Fibroblast of skin of left biceps (primary cell): Measurements from ENCODE around the gene AIP.
"Not testable (repeated sequence)": the region's sequence is repeated elsewhere in the genome, so short reads cannot be mapped to it uniquely, and the experiment has no call there.

Source experiments
- DNase-seq, 2 experiments: peaks; one replicate each; pipeline ENCODE4 v3.0.0-alpha.2; 2013; ENCODE audit warnings: low read depth in 2 of 2

The AIP gene

DNA sequence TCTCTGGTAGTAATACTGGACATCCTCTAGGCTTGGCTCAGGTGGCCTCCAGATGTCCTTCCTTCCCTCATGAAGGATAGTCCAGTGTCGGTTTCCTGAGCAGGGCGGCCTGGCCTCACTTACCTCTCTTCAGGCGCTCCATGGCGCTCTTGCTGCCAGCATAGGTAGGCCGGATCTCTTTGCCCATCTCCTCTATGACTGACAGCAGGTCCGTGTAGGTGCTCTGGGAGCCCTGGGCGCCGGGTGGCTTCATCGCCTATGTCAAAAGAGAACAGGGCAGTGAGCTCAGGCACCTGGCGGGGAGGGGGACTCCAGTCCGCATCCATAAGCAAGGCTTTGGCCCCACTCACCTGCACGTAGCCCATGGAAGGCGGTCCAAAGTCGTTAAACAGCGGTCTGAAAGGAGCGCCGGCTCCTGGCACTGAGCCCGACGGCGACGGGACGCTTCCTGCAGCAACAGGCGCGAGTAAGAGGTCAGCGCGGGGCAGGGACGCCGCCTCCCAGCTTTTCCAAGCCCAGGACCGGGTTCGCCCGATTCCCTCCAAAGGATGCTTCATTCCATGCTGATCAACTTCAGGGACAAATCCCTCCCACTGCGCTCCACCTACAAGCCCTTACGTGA is 24.5 kb downstream of the AIP start:
- DNase-seq = peak; percentile 15 to 18

DNA sequence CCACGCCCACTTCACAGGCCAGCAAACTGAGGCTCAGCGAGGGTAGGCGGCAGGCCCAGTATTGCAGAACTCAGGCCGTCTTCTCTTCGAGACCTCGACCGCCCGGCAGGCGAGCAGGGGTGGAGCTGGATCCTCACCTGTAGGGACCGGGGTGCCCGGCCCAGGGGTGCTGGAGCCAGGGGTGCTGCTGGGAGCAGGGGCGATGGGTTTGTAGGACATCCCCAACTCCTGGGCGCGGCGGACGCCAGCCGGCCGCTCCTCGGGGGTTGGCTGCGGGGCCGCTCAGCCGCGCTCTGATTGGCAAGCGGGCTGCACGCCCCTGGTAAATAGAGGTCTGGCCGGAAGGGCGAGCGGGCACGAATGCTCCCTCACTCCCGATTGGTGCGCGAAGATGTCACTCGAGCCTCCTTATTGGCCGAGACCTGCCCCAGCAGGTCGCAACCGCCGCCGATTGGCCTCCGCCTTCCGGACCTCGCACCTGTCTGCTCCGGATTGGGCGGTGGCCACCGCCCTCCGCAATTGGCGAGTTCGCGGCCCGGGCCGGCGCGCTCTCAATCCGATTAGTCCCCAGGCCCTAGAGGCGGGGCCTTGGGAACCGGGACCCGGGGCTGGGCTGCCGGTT is 25.1 kb downstream of the AIP start, which contains the start of gene CDK2AP2:
Gene CDK2AP2 (minus strand): TSS at position 299 of the 622 bp plus-strand sequence. CDS start 80 bp downstream, at position 219.
- peak; percentile 99 for DNase-seq

- DNase-seq = peak; percentile 88 to 90
Measured at GRCh38 chr11:67508486-67509121, 25.8 kb downstream of the AIP start.

- no peak for DNase-seq
Measured at GRCh38 chr11:67510023-67510345, 27.2 kb downstream of the AIP start.

DNA sequence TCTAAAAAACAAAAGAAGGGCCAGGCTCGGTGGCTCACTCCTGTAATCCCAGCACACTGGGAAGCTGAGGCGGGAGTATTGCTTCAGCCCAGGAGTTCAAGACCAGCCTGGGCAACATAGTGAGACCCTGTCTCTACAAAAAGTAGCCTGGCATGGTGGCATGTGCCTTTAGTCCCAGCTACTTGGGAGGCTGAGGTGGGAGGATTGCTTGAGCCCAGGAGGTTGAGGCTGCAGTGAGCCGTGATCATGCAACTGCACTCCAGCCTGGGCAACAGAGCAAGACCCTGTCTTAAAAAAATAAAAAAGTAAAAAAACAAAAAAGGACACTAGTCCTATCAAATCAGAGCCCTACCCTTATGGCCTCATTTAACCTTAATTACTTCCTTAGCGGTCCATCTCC is 28.7 kb downstream of the AIP start:
- DNase-seq = not testable (repeated sequence)

DNA sequence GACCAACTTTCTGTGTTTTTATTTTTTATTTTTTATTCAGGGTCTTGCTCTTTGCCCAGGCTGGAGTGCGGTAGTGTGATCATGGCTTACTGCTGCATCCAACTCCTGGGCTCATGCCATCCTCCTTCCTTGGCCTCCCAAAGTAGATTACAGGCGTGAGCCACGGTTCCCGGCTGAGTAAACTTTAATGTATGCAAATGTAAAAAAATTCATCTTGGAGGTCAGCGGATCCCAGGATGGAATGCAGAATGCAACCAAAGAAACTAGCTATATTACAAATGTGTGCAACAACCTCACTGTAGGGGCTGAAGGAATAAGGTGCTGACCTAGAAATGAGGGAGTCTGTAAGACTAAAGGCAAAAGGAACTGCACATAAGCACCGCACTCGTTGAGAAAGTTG is 31.3 kb downstream of the AIP start:
- no peak for DNase-seq

DNA sequence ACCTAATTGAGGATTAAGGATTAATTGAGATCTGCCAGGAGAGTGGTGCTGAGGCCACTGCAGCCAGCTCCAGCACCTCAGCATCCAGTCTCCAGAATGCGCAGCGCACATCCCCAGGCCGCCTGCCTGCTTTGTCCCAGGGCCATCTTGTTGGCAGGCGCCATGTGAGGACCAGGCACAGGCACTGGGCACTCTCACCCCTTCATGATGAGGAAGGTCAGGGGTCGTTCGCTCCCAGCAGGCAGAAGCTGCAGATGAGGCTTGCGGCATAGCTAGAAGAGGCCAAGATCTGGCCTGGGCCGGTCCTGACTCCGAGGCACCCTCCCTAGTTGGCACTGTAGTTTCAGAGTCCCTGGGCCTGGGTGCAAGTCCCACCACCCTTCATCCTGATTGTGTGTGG is 34.0 kb downstream of the AIP start:
- no peak for DNase-seq

GRCh38 chr11:67517784-67518552 is 35.1 kb downstream of the AIP start:
- DNase-seq = no peak

DNA sequence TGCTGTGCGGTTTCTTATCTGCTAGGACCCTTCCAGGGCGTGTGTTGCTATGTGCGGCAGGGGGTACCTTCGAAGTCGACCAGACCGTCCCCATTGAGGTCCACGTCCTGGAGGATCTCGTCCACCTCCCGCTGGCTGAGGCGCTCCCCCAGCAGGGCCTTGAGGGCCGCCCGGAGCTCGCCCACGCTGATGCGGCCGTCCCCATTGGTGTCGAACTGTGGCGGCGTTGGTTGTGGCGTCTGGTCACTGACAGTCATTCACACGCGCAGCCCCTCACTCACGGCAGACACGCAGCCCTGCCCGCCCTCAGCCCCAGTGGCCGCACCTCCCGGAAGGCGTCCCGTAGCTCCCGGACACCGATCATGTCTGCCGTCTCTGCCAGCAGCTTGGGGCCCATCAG is 36.9 kb downstream of the AIP start:
- DNase-seq = no peak

GRCh38 chr11:67520856-67521824 is 38.3 kb downstream of the AIP start:
- DNase-seq = no peak

- DNase-seq = no peak
Measured at GRCh38 chr11:67521924-67522323, 39.1 kb downstream of the AIP start.

DNA sequence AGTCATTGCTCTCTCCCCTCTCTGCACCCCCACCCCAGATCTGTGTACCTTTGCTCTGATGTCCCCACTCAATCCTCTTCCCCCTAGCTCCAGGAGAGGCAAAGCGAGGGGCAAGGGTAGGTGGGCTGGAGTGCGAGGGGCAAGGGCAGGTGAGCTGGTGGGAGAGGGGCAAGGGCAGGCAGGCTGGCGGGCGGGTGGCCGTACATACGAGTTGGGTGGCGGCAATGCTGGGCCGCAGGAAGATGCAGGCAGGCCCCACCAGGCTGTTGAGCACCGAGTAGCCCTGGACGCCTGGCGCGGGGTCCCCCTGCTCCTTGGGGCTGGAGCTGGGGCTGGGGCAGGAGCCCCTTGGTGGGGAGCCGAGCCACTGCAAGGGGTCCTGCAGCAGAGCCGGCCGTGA is 39.5 kb downstream of the AIP start:
- DNase-seq = no peak

- no peak for DNase-seq
Measured at GRCh38 chr11:67522844-67523555, 40.2 kb downstream of the AIP start, which contains the start of gene CABP2. Gene CABP2, minus strand, starts transcription at chr11:67523446. Its CDS starts 120 bp downstream, at chr11:67523326.

GRCh38 chr11:67523556-67524479 is 41.0 kb downstream of the AIP start:
- no peak for DNase-seq

DNA sequence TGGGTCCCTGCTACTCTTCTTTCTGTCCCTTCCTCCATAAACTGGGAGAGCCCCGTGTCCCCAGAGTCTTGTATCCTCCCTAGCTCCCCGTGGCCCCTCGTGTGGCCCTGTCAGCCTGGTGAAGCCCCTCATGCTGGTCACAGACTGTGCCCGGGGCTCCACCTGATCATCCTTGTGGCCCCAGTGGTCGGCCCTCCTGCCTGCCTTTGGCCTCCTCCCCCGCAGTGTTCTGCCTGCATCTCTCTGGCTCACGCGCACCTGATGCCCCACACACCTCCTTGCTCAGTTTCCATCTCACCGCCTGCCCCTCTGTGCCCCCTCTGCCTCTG is 41.6 kb downstream of the AIP start:
- DNase-seq = no peak

DNA sequence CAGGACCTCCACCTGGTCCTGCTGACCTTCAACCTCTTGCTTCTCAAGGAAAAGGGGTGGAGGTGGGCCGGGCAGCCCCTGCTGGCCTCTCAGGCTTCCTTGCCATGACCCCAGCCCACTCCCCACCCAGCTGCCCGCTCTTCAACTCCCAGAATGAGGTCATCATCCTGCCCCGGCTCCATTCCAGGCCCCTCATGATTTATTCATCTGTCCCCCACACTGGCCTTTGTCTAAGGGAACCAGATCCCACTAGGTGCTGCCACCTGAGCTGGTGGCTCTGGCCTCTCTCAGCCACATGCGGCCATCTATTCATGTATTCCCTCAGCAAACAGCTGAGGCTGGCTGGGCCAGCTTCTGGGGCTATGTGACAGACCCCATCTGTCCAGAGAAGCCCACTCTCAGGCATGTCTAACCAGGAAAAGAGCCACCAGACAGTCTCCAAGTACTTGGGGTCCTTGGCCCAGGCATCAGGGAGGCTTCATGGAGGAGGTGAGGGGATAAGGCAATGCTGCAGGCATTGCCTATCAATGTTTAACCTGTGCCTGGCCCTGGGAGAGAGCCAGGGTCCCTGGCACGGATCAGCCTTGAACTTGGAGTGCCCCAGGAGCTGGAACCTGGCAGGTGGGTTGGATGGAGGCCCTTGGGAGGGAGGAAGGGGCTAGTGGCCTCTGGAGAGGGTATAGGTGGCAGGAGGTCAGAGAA is 42.6 kb downstream of the AIP start:
- no peak for DNase-seq

GRCh38 chr11:67528376-67528775 is 45.5 kb downstream of the AIP start:
- DNase-seq = no peak

DNA sequence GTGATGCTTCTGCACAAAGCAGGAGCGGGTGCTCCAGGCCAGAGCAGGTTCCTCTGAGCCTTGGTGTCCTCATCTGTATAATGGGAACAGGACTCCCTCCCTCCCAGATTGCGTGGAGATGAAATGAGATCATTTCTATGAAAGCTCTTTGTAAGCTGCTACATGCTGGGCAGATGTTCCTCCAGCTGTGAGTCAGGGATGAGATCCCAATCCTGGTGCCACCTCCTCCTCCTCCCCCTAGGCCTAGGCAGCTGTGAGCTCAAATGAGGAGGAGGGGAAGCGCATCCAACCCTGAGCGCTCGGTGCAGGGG is 47.4 kb downstream of the AIP start:
- DNase-seq = no peak

DNA sequence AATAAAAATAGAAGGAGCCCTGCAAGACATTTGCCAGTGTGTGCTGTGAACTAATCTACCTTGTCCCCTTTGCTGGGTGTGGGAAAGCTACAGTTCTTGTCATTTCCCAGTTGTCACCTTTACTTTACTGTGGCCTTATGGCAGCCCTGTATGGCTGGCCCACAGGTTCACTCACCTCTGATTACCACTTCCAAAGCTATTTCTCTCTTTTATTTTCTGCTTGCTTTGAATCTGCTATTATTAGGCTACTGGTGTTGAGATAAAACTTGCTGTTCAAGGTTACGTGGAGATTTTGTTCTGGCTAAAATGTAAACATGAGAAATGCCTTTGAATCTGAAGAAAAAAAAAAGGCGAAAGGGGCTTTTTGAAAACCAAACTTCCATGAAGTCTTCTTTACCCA is 50.1 kb downstream of the AIP start:
- DNase-seq = no peak
